Measurements from ENCODE around the gene P4HA2. TPM values are rescaled to one million over a fixed set of nuclear protein-coding genes. Genes with fewer than 3 reads are reported as not detected.

The P4HA2 gene
- total and polyA plus RNA-seq, 4 donors = 20.3 to 62.3 (median 37.2) TPM

- no peak for DNase-seq
- no peaks in the 10 kb centered on the region for H3K4me1 ChIP-seq (ENCODE audit: control insufficient read depth in 5 of 5, insufficient read depth in 5 of 5, low read length in 5 of 5)
- H3K9ac ChIP-seq (ENCODE audit: insufficient read depth in 1 of 2, low read length in 2 of 2) = no peak overlapping the region
- H3K27me3 ChIP-seq (ENCODE audit: control insufficient read depth in 3 of 3, insufficient read depth in 3 of 3, low read length in 2 of 3) = no peaks in the 10 kb centered on the region
- ATAC-seq (ENCODE audit: insufficient read depth, low FRiP score) = no peak
- no peaks in the 10 kb centered on the region for H3K36me3 ChIP-seq (ENCODE audit: control insufficient read depth in 4 of 4, insufficient read depth in 4 of 4, low read length in 4 of 4)
- no peak overlapping the region for H3K4me3 ChIP-seq
- WGBS, 2 donors = 92 to 94% methylated on average over 2 of the region's 2 CpGs
- H3K9me3 ChIP-seq (ENCODE audit: control insufficient read depth in 4 of 4, insufficient read depth in 3 of 4, low read length in 3 of 4) = peaks cover 0 to under 1% (median 0%) of the 10 kb centered on the region in 4 donors
- no peak overlapping the region for H3K27ac ChIP-seq (ENCODE audit: low read depth in 1 of 2, low read length in 1 of 2)
- no peak for TF ChIP-seq CTCF (IDR thresholded peaks at IDR 0.05; ENCODE audit: control extremely low read depth, extremely low read depth)
These were observed 7.0 kb upstream of the P4HA2 start for GRCh38 chr5:132234684-132235062.

- Histone ChIP-seq H3K27me3 (ENCODE audit: control insufficient read depth in 3 of 3, insufficient read depth in 3 of 3, low read length in 2 of 3) (no peaks in the 10 kb centered on the region), H3K27ac (ENCODE audit: low read depth in 1 of 2, low read length in 1 of 2) (no peak overlapping the region), H3K4me3 (no peak overlapping the region), H3K9me3 (ENCODE audit: control insufficient read depth in 4 of 4, insufficient read depth in 3 of 4, low read length in 3 of 4) (no peaks in the 10 kb centered on the region), H3K4me1 (ENCODE audit: control insufficient read depth in 5 of 5, insufficient read depth in 5 of 5, low read length in 5 of 5) (no peaks in the 10 kb centered on the region), H3K36me3 (ENCODE audit: control insufficient read depth in 4 of 4, insufficient read depth in 4 of 4, low read length in 4 of 4) (no peaks in the 10 kb centered on the region), H3K9ac (ENCODE audit: insufficient read depth in 1 of 2, low read length in 2 of 2) (no peak overlapping the region)
- ATAC-seq (ENCODE audit: insufficient read depth, low FRiP score) (no peak), DNase-seq (no peak)
- 95% methylated on average over 7 of the region's 7 CpGs for WGBS, 2 donors
- TF ChIP-seq CTCF (IDR thresholded peaks at IDR 0.05; ENCODE audit: control extremely low read depth, extremely low read depth) = no peak
These were observed 6.4 kb upstream of the P4HA2 start for GRCh38 chr5:132233811-132234683.

GRCh38 chr5:132233081-132233480 lies 5.4 kb upstream of the P4HA2 start:
- Histone ChIP-seq H3K4me3 (no peak overlapping the region), H3K9ac (ENCODE audit: insufficient read depth in 1 of 2, low read length in 2 of 2) (no peak overlapping the region), H3K27me3 (ENCODE audit: control insufficient read depth in 3 of 3, insufficient read depth in 3 of 3, low read length in 2 of 3) (no peaks in the 10 kb centered on the region), H3K9me3 (ENCODE audit: control insufficient read depth in 4 of 4, insufficient read depth in 3 of 4, low read length in 3 of 4) (no peaks in the 10 kb centered on the region), H3K27ac (ENCODE audit: low read depth in 1 of 2, low read length in 1 of 2) (no peak overlapping the region), H3K36me3 (ENCODE audit: control insufficient read depth in 4 of 4, insufficient read depth in 4 of 4, low read length in 4 of 4) (no peaks in the 10 kb centered on the region), H3K4me1 (ENCODE audit: control insufficient read depth in 5 of 5, insufficient read depth in 5 of 5, low read length in 5 of 5) (peaks cover 0 to 3% (median 0%) of the 10 kb centered on the region in 5 donors)
- TF ChIP-seq CTCF (IDR thresholded peaks at IDR 0.05; ENCODE audit: control extremely low read depth, extremely low read depth) = no peak
- ATAC-seq (ENCODE audit: insufficient read depth, low FRiP score) (no peak), DNase-seq (no peak)
- 97 to 100% methylated on average over 1 of the region's 1 CpG for WGBS, 2 donors
